Pancreas (tissue), 10 donors: ENCODE measurements around the gene PTPN12. TPM values are rescaled to one million over a fixed set of nuclear protein-coding genes. Genes with fewer than 3 reads are reported as not detected.
"Not testable (repeated sequence)": the region's sequence is repeated elsewhere in the genome, so short reads cannot be mapped to it uniquely, and the experiment has no call there.

Experiments used
- ATAC-seq, 4 donors: fragments of 200-7000 bp; cut with Tn5 transposase; one replicate each; pipeline versions ENCODE4 v1.8.0 to v1.9.1; 2020; ENCODE audit warnings: mild to moderate bottlenecking in 4 of 4, moderate library complexity in 4 of 4
- DNase-seq, 6 donors: peaks; one replicate each; pipeline ENCODE4 v3.0.0-alpha.2; 2020
- FAIRE-seq: peaks from 2 replicates; lab custom pipeline; 2012; peaks lifted over from hg19 to GRCh38; lab: Jason Lieb, UNC
- H3K27ac ChIP-seq, 4 donors: fragments of 200-600 bp; sonication (generic); 1 replicate in 3 of 4; 2 replicates in 1 of 4; pipeline versions ENCODE4 v1.5.0 to v1.8.0; 2020
- H3K27me3 ChIP-seq, 4 donors: fragments of 200-600 bp; one replicate each; pipeline ENCODE4 v1.8.0; 2021
- H3K36me3 ChIP-seq, 3 donors: fragments of 200-600 bp; sonication (generic) in 1 of 3; one replicate each; pipeline versions ENCODE4 v1.5.0 to v1.8.0; 2020 to 2021
- H3K4me1 ChIP-seq, 3 donors: fragments of 200-600 bp; one replicate each; pipeline ENCODE4 v1.8.0; 2021
- H3K4me3 ChIP-seq, 4 donors: fragments of 200-600 bp; sonication (generic) in 2 of 4; one replicate each; pipeline versions ENCODE4 v1.5.0 to v1.8.0; 2020 to 2021
- H3K9me3 ChIP-seq, 4 donors: fragments of 200-600 bp; one replicate each; pipeline ENCODE4 v1.8.0; 2021
- WGBS, 2 donors: extraction: QIAGEN DNeasy Blood & Tissue Kit; methylation state at CpG; one replicate each; pipeline ENCODE4 v1.1.7; 2013; 5-methylcytosine and 5-hydroxymethylcytosine counted together
- intact Hi-C, 3 donors: fragments of 100-400 bp; cut with DNase I; formaldehyde crosslinking; loops; one replicate each; pipeline versions ENCODE4 v1.11.1 to v1.14.2; 2022
- polyA plus RNA-seq, 2 donors: library from polyadenylated mRNA; stranded (reverse); fragments of 200-250 nt; gene quantifications; one replicate each; pipeline ENCODE4 v1.2.3, GENCODE V29; 2013
- total RNA-seq, 6 donors: library from RNA; stranded (reverse); fragmentation: NEBNext Ultra II Directional in 4 of 6; extraction: Animal tissue kit (Norgen Biotek cat#: 25700) in 4 of 6; gene quantifications; one replicate each; pipeline versions ENCODE4 v1.2.1 to v1.2.4, GENCODE V29; 2021 to 2023
- TF ChIP-seq, protein P1 (sequence below), 4 donors: fragments of 200-600 bp; sonication (generic) in 3 of 4; IDR thresholded peaks; one replicate each; pipeline versions ENCODE4 v1.5.0 to v1.8.0; 2021; ENCODE audit warnings: antibody characterized with exemption in 4 of 4
- donor health status: healthy with polysubstance abuse.
- donor health status: DM: no; HTN: no; CAD: no; lungs with moderate emphysema.
- donor health status: DM: no; HTN: no; CAD: no.
- donor health status: control.
- donor health status: control.
- donor health status: Bipolar disorder and iron deficiency.
- donor health status: DM: yes; HTN: yes; CAD: no.
- donor health status: DM: no; HTN: no; CAD: no.
- donor health status: DM: no; HTN: no; CAD: no.
- donor health status: DM: yes; HTN: yes; CAD: no.

Gene PTPN12
- total and polyA plus RNA-seq, 8 donors, result 12.0 to 42.9 (median 21.1) TPM

DNA sequence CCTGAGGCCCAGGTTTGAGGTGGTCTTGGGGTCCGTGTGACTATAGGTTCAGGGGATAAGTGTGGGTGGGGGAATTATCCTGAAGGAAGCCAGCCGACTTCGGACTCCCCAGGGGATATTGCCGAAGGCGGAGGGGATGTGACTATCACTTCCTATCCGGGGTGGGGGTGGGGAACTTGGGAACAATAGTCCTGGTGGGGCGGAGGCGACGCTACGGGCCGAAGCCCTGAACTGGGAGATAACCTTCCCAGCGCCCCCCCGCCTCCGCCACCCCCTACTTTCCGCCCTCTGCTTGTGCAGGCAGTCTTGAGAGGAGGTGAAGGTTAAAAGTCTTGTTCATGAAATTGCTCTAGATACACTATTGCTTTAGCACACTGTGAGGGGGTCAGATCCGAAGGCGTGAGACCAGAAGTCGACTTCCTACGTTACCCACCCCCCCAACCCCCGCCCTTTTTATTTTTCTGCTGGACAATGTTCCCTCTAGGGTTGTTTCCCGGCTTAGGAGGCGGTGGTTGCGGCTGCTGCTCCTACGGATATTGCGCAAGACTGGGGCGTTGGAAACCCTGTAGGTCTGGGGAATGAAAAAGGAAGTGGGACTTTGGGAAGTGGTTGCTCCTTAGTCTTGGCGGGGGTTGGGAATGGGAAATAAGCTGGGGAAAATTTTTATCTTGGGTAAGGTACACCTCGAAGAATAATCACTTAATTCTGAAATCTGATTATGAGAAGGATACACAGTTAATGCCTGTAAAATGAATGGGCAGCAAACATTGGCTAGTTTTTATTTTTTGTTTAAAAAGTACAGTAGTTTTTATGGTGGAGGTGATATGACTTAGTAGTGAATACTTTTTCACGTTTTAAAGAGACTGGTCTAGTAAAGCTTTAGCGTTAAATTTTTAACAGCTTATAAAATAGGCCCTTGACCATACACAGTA, 1.5 kb downstream of the PTPN12 start:
- H3K27me3 ChIP-seq, result no peaks in the 10 kb centered on the region
- peak; percentile 76 to 85 (median 78) for DNase-seq
- peak overlapping the region; percentile 76 to 97 (median 86) for H3K27ac ChIP-seq
- TF ChIP-seq, protein P1, sequence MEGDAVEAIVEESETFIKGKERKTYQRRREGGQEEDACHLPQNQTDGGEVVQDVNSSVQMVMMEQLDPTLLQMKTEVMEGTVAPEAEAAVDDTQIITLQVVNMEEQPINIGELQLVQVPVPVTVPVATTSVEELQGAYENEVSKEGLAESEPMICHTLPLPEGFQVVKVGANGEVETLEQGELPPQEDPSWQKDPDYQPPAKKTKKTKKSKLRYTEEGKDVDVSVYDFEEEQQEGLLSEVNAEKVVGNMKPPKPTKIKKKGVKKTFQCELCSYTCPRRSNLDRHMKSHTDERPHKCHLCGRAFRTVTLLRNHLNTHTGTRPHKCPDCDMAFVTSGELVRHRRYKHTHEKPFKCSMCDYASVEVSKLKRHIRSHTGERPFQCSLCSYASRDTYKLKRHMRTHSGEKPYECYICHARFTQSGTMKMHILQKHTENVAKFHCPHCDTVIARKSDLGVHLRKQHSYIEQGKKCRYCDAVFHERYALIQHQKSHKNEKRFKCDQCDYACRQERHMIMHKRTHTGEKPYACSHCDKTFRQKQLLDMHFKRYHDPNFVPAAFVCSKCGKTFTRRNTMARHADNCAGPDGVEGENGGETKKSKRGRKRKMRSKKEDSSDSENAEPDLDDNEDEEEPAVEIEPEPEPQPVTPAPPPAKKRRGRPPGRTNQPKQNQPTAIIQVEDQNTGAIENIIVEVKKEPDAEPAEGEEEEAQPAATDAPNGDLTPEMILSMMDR (IDR thresholded peaks at IDR 0.05), result no peak
- intact Hi-C loops, result no loop called here
- peak overlapping the region; percentile 64 to 93 (median 92) for H3K4me3 ChIP-seq
- H3K9me3 ChIP-seq, result no peaks in the 10 kb centered on the region
- no peaks in the 10 kb centered on the region for H3K36me3 ChIP-seq
- peaks cover 4 to 27% (median 4%) of the 10 kb centered on the region in 3 donors for H3K4me1 ChIP-seq
- ATAC-seq, result peak; percentile 35 to 64 (median 51)
- WGBS, 2 donors, result 1 to 2% methylated on average over 30 of the region's 30 CpGs
- no peak for FAIRE-seq

GRCh38 chr7:77540402-77540822, 3.3 kb downstream of the PTPN12 start:
- H3K9me3 ChIP-seq, result no peaks in the 10 kb centered on the region
- TF ChIP-seq, protein P1 (IDR thresholded peaks at IDR 0.05), result no peak
- H3K36me3 ChIP-seq, result no peaks in the 10 kb centered on the region
- intact Hi-C loops, result no loop called here
- ATAC-seq (no peak), DNase-seq (no peak), FAIRE-seq (no peak)
- H3K4me1 ChIP-seq, result peaks cover 4 to 27% (median 13%) of the 10 kb centered on the region in 3 donors
- no peak overlapping the region for H3K4me3 ChIP-seq
- no peak overlapping the region for H3K27ac ChIP-seq
- 79 to 80% methylated on average over 4 of the region's 4 CpGs for WGBS, 2 donors
- H3K27me3 ChIP-seq, result no peaks in the 10 kb centered on the region

- ATAC-seq, FAIRE-seq, H3K9me3 ChIP-seq, H3K27ac ChIP-seq, H3K4me3 ChIP-seq, H3K27me3 ChIP-seq, DNase-seq, intact Hi-C loops, H3K36me3 ChIP-seq: not testable (repeated sequence)
- WGBS, 2 donors, result 98% methylated on average over 7 of the region's 7 CpGs
- peaks cover 4 to 24% (median 13%) of the 10 kb centered on the region in 3 donors for H3K4me1 ChIP-seq
These were observed 3.9 kb downstream of the PTPN12 start for GRCh38 chr7:77540993-77541392.

DNA sequence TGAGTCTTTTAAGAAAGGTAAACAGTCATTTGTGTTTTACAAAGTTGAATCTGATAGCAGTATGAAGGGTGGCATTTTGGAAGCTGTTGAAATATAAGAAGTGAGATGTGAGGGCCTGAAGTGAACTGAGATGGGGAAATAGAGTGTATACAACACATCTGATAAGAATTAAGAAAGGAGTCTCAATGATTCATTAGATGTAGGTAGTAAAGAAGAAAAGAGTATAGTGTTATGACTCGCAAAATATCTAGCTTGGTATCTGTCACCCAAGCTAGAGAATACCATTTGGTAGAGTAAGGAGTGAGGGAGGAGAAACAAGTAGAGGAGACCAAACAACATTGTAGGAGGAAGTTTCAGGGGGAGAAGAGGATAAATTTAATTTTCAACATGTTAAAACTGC, 5.3 kb downstream of the PTPN12 start:
- ATAC-seq (no peak), DNase-seq (no peak), FAIRE-seq (no peak)
- no peaks in the 10 kb centered on the region for H3K27me3 ChIP-seq
- no peaks in the 10 kb centered on the region for H3K36me3 ChIP-seq
- intact Hi-C loops, result no loop called here
- no peak overlapping the region for H3K4me3 ChIP-seq
- no peaks in the 10 kb centered on the region for H3K9me3 ChIP-seq
- TF ChIP-seq, protein P1 (IDR thresholded peaks at IDR 0.05), result no peak
- H3K27ac ChIP-seq, result no peak overlapping the region
- WGBS, 2 donors, result 77 to 84% methylated on average over 1 of the region's 1 CpG
- H3K4me1 ChIP-seq, result peaks cover 4 to 24% (median 13%) of the 10 kb centered on the region in 3 donors

- Histone ChIP-seq H3K27me3 (no peaks in the 10 kb centered on the region), H3K36me3 (no peaks in the 10 kb centered on the region), H3K4me1 (peaks cover 4 to 24% (median 13%) of the 10 kb centered on the region in 3 donors), H3K4me3 (no peak overlapping the region), H3K9me3 (no peaks in the 10 kb centered on the region), H3K27ac (no peak overlapping the region)
- no peak for ATAC-seq
- FAIRE-seq, result no peak
- intact Hi-C loops, result no loop called here
- 33 to 57% methylated on average over 2 of the region's 2 CpGs for WGBS, 2 donors
- no peak for DNase-seq
- TF ChIP-seq, protein P1 (IDR thresholded peaks at IDR 0.05), result no peak
These were observed 5.8 kb downstream of the PTPN12 start for GRCh38 chr7:77542895-77543294.
